HCT116 (cell line): ENCODE data around the gene LMOD1. TPM values are rescaled to one million over a fixed set of nuclear protein-coding genes. Genes with fewer than 3 reads are reported as not detected.

ENCODE experiments used
- ATAC-seq: fragments of 200-7000 bp; cut with Tn5 transposase; 2 replicates; pipeline ENCODE4 v1.9.1; 2020; ENCODE audit warnings: mild to moderate bottlenecking, moderate library complexity
- BruUV-seq: library from RNA; stranded (reverse); fragments of 400-500 nt; replicated peaks from 2 replicates; lab custom pipeline; 2021; lab: Mats Ljungman, UMichigan
- CTCF ChIA-PET: fragments of 300-600 bp; sonication (Branson Sonifier 250); formaldehyde crosslinking; loops from one replicate; lab custom pipeline; 2021; ENCODE audit warnings: antibody characterized with exemption; lab: Charles Lee
- POLR2A ChIA-PET: fragments of 300-600, 350-600 bp; sonication (Branson Sonifier 250); formaldehyde crosslinking; loops from one replicate; lab custom pipeline; 2021; ENCODE audit warnings: antibody characterized with exemption; lab: Charles Lee
- RAD21 ChIA-PET, 2 experiments: fragments of 300-600 bp; sonication (Branson Sonifier 250); formaldehyde crosslinking; loops; one replicate each; lab custom pipeline; 2023; ENCODE audit warnings: low total read pairs in 2 of 2; ENCODE audit not compliant: uncharacterized antibody in 2 of 2, unreplicated experiment in 2 of 2, low non-redundant PET in 1 of 2; lab: Charles Lee
- DNase-seq: peaks from one replicate; pipeline ENCODE4 v3.0.0-alpha.2; 2010; ENCODE audit warnings: low read depth, low spot score
- H2AFZ ChIP-seq: fragments of 200-600 bp; shearing (Covaris generic), sonication (generic); 2 replicates; pipeline ENCODE4 v1.6.1; 2017; ENCODE audit warnings: low read depth, mixed run types, mixed read lengths, antibody characterized with exemption, low read length; ENCODE audit not compliant: poor library complexity, severe bottlenecking
- H3K27ac ChIP-seq: 2 replicates; pipeline ENCODE4 v1.5.1; 2012; ENCODE audit warnings: low read depth, low read length
- H3K27me3 ChIP-seq: fragments of 200-600 bp; sonication (generic); 2 replicates; pipeline ENCODE4 v1.6.1; 2016; ENCODE audit warnings: mixed run types, low read length, mixed read lengths; ENCODE audit not compliant: insufficient read depth
- H3K36me3 ChIP-seq, 2 experiments: fragments of 200-500 bp in 1 of 2; fragments of 200-600 bp in 1 of 2; sonication (Bioruptor generic) in 1 of 2; sonication (generic) in 1 of 2; 2 replicates each; pipeline versions ENCODE4 v1.5.1 to v1.6.1; 2014 to 2016; ENCODE audit warnings: low read length in 2 of 2, inconsistent platforms in 1 of 2, mixed read lengths in 1 of 2, mixed run types in 1 of 2; ENCODE audit not compliant: insufficient read depth in 2 of 2, control insufficient read depth in 1 of 2
- H3K4me1 ChIP-seq, 2 experiments: fragments of 200-600 bp in 1 of 2; sonication (generic) in 1 of 2; 2 replicates each; pipeline versions ENCODE4 v1.5.1 to v1.6.1; 2012 to 2017; ENCODE audit warnings: low read length in 2 of 2, inconsistent platforms in 1 of 2, mild to moderate bottlenecking in 1 of 2, mixed read lengths in 1 of 2, mixed run types in 1 of 2, moderate library complexity in 1 of 2; ENCODE audit not compliant: insufficient read depth in 2 of 2, control insufficient read depth in 1 of 2
- H3K4me2 ChIP-seq: fragments of 200-600 bp; sonication (generic); 2 replicates; pipeline ENCODE4 v1.6.1; 2017; ENCODE audit warnings: mixed run types, low read length, mixed read lengths
- H3K4me3 ChIP-seq, 2 experiments: fragments of 200-600 bp in 1 of 2; sonication (generic) in 1 of 2; replicated peaks in 1 of 2; 2 replicates each; pipeline ENCODE4 v1.5.1; 2011 to 2016; ENCODE audit warnings: low read length in 2 of 2, control low read depth in 1 of 2, low read depth in 1 of 2, mild to moderate bottlenecking in 1 of 2, mixed read lengths in 1 of 2, mixed run types in 1 of 2
- H3K79me2 ChIP-seq: fragments of 200-600 bp; sonication (generic); 2 replicates; pipeline ENCODE4 v1.6.1; 2017; ENCODE audit warnings: mild to moderate bottlenecking, mixed run types, low read length, moderate library complexity, mixed read lengths; ENCODE audit not compliant: insufficient read depth
- H3K9ac ChIP-seq: fragments of 200-600 bp; sonication (generic); 2 replicates; pipeline ENCODE4 v1.6.1; 2016; ENCODE audit warnings: low read length, mixed read lengths
- H3K9me2 ChIP-seq: fragments of 200-600 bp; sonication (generic), shearing (Covaris generic); 2 replicates; pipeline ENCODE4 v1.6.1; 2017; ENCODE audit warnings: mixed run types, mild to moderate bottlenecking, moderate library complexity; ENCODE audit not compliant: insufficient read depth
- H3K9me3 ChIP-seq, 2 experiments: fragments of 200-500 bp in 1 of 2; fragments of 200-600 bp in 1 of 2; sonication (Bioruptor generic) in 1 of 2; sonication (generic) in 1 of 2; 2 replicates each; pipeline ENCODE4 v1.6.1; 2014 to 2017; ENCODE audit warnings: low read length in 2 of 2, mixed read lengths in 2 of 2, inconsistent platforms in 1 of 2, low read depth in 1 of 2, mild to moderate bottlenecking in 1 of 2, mixed run types in 1 of 2, moderate library complexity in 1 of 2; ENCODE audit not compliant: control insufficient read depth in 1 of 2, insufficient read depth in 1 of 2
- H4K20me1 ChIP-seq: fragments of 200-600 bp; sonication (generic), shearing (Covaris generic); 2 replicates; pipeline ENCODE4 v1.6.1; 2017; ENCODE audit warnings: mixed run types, mild to moderate bottlenecking, moderate library complexity; ENCODE audit not compliant: insufficient read depth
- CBX3 ChIP-seq: IDR thresholded peaks from 2 replicates; pipeline ENCODE4 v1.6.1; 2012; ENCODE audit warnings: low read depth
- CTCF ChIP-seq, 3 experiments: fragments of 200-600 bp in 1 of 3; sonication (generic) in 1 of 3; IDR thresholded peaks in 2 of 3; conservative IDR thresholded peaks in 1 of 3; 2 replicates each; pipeline ENCODE4 v1.5.1; 2012 to 2017; ENCODE audit warnings: low read depth in 2 of 3, low read length in 2 of 3, antibody characterized with exemption in 1 of 3, borderline replicate concordance in 1 of 3, control low read depth in 1 of 3, mild to moderate bottlenecking in 1 of 3, mixed read lengths in 1 of 3, mixed run types in 1 of 3, moderate library complexity in 1 of 3; ENCODE audit not compliant: insufficient read depth in 1 of 3
- FOSL1 ChIP-seq: IDR thresholded peaks from 2 replicates; pipeline ENCODE4 v1.6.1; 2012; ENCODE audit warnings: low read depth
- MAX ChIP-seq: IDR thresholded peaks from 2 replicates; pipeline ENCODE4 v1.6.1; 2012
- RAD21 ChIP-seq: IDR thresholded peaks from 2 replicates; pipeline ENCODE4 v1.6.1; 2012; ENCODE audit warnings: low read depth, mild to moderate bottlenecking
- YY1 ChIP-seq: IDR thresholded peaks from 2 replicates; pipeline ENCODE4 v1.6.1; 2011; ENCODE audit warnings: low read length, low read depth, moderate library complexity, mild to moderate bottlenecking; ENCODE audit not compliant: insufficient replicate concordance; ENCODE audit errors: extremely low read depth
- intact Hi-C: fragments of 100-400 bp; cut with micrococcal nuclease; formaldehyde crosslinking; loops from 2 replicates; pipeline ENCODE4 v1.10.0; 2022
- total RNA-seq: library from RNA; stranded (reverse); gene quantifications from one replicate; pipeline ENCODE4 v1.2.1, GENCODE V29; 2021; ENCODE audit not compliant: unreplicated experiment

The LMOD1 gene
- total RNA-seq, 1 experiment from 2014 or later: 0.12 TPM

- H3K27ac ChIP-seq: peak overlapping the region; percentile 15; the same call in 1 of the 2 replicates
- BruUV-seq: no TSS peak
- H3K9ac ChIP-seq: no peak overlapping the region
- ATAC-seq (peak; percentile 42), DNase-seq (peak; percentile 46)
- CTCF ChIA-PET: interaction anchor here (0.8 to 1.6 kb wide), 13 partner anchors 9 to 347 kb away, joined by 3 to 27 read pairs (median 3); no protein-coding TSS in a partner anchor
- RAD21 ChIA-PET: interaction anchor here (1.2 to 1.9 kb wide), 2 partner anchors 95 to 96 kb away, joined by 3 to 5 read pairs; no protein-coding TSS in a partner anchor
- intact Hi-C loops: loop anchor here (1.0 to 5.0 kb wide), 2 partner anchors 94 to 346 kb away; no protein-coding TSS in a partner anchor
- H3K27me3 ChIP-seq: no peaks in the 10 kb centered on the region
- H3K36me3 ChIP-seq: peaks cover 13 to 31% of the 10 kb centered on the region in 2 experiments; a peak in 2 of 4 replicates
- no peak overlapping the region for H3K4me2 ChIP-seq
- no peaks in the 10 kb centered on the region for H3K9me3 ChIP-seq
- POLR2A ChIA-PET: interaction anchor here (0.8 kb wide), 1 partner anchor 94 kb away, joined by 4 read pairs; no protein-coding TSS in a partner anchor
- TF ChIP-seq RAD21 (peak; percentile 80), CTCF (IDR thresholded peaks at IDR 0.05 in 2 of 3, conservative IDR thresholded peaks at IDR 0.05 in 1 of 3; ENCODE audit: borderline replicate concordance in 1 of 3, insufficient read depth in 1 of 3, low read depth in 2 of 3, low read length in 2 of 3) (peak; percentile 65 to 70 (median 69)), FOSL1 (no peak), CBX3 (no peak), YY1 (peak; percentile 20), MAX (no peak)
- H4K20me1 ChIP-seq: no peaks in the 10 kb centered on the region; the same call in 1 of the 2 replicates
- no peak overlapping the region for H2AFZ ChIP-seq
- H3K4me1 ChIP-seq: peaks cover 7 to 25% of the 10 kb centered on the region in 2 experiments
- H3K9me2 ChIP-seq: no peaks in the 10 kb centered on the region
- H3K4me3 ChIP-seq: no peak overlapping the region
- no peaks in the 10 kb centered on the region for H3K79me2 ChIP-seq
Observed at GRCh38 chr1:201877877-201878401, 68.4 kb downstream of the LMOD1 start.
